Loucy (cell line): ENCODE data around the gene CCDC201.

Source experiments
- H2AFZ ChIP-seq: fragments of 200-600 bp; sonication (generic); 2 replicates; pipeline ENCODE4 v1.6.0; 2016; ENCODE audit warnings: antibody characterized with exemption, mild to moderate bottlenecking, low read length, moderate library complexity
- H3F3A ChIP-seq: fragments of 200-600 bp; 2 replicates; pipeline ENCODE4 v1.6.0; 2016; ENCODE audit warnings: antibody characterized with exemption, low read depth, mild to moderate bottlenecking
- H3K27me3 ChIP-seq: fragments of 200-600 bp; sonication (generic); 2 replicates; pipeline ENCODE4 v1.6.1; 2014; ENCODE audit warnings: low read length, mild to moderate bottlenecking; ENCODE audit not compliant: insufficient read depth, poor library complexity, severe bottlenecking
- H3K36me3 ChIP-seq: fragments of 200-600 bp; sonication (generic); 2 replicates; pipeline ENCODE4 v1.6.1; 2016; ENCODE audit warnings: low read length; ENCODE audit not compliant: insufficient read depth
- H3K4me1 ChIP-seq: fragments of 200-600 bp; sonication (generic); 2 replicates; pipeline ENCODE4 v1.5.1; 2014; ENCODE audit warnings: low read length, mild to moderate bottlenecking; ENCODE audit not compliant: insufficient read depth, poor library complexity, severe bottlenecking
- H3K4me2 ChIP-seq: fragments of 200-600 bp; sonication (generic); 2 replicates; pipeline ENCODE4 v1.6.0; 2014; ENCODE audit warnings: antibody characterized with exemption, low read length, low read depth, mild to moderate bottlenecking; ENCODE audit not compliant: poor library complexity, severe bottlenecking
- H3K4me3 ChIP-seq: fragments of 200-600 bp; sonication (generic); 2 replicates; pipeline ENCODE4 v1.5.1; 2014; ENCODE audit warnings: low read length, mild to moderate bottlenecking, mixed read lengths; ENCODE audit not compliant: poor library complexity, severe bottlenecking
- H3K79me2 ChIP-seq: fragments of 200-600 bp; sonication (generic); 2 replicates; pipeline ENCODE4 v1.6.1; 2014; ENCODE audit warnings: low read length; ENCODE audit not compliant: insufficient read depth
- H3K9ac ChIP-seq: fragments of 200-600 bp; sonication (generic); 2 replicates; pipeline ENCODE4 v1.6.0; 2014; ENCODE audit warnings: mild to moderate bottlenecking, low read depth, low read length, moderate library complexity; ENCODE audit not compliant: poor library complexity, severe bottlenecking
- H3K9me2 ChIP-seq: fragments of 200-600 bp; sonication (generic); replicated peaks from 2 replicates; pipeline ENCODE4 v1.6.1; 2016; ENCODE audit warnings: low read depth, low read length, mixed read lengths
- H3K9me3 ChIP-seq: fragments of 200-600 bp; sonication (generic); 2 replicates; pipeline ENCODE4 v1.6.1; 2014; ENCODE audit warnings: mild to moderate bottlenecking, antibody characterized with exemption, low read length, low read depth; ENCODE audit not compliant: insufficient read depth
- H4K20me1 ChIP-seq: fragments of 200-600 bp; sonication (generic); 2 replicates; pipeline ENCODE4 v1.6.0; 2014; ENCODE audit warnings: antibody characterized with exemption, low read length, mild to moderate bottlenecking; ENCODE audit not compliant: insufficient read depth, poor library complexity, severe bottlenecking
- CTCF ChIP-seq: fragments of 200-600 bp; sonication (generic); conservative IDR thresholded peaks from 2 replicates; pipeline ENCODE4 v1.5.1; 2014; ENCODE audit warnings: mild to moderate bottlenecking, antibody characterized with exemption, low read length
- EZH2phosphoT487 ChIP-seq: fragments of 200-600 bp; IDR thresholded peaks from 2 replicates; pipeline ENCODE4 v1.6.1; 2018; ENCODE audit warnings: antibody characterized with exemption, mild to moderate bottlenecking, moderate library complexity, borderline replicate concordance

Gene CCDC201

GRCh38 chr7:45915606-45916005 is 42.7 kb upstream of the CCDC201 start:
- Histone ChIP-seq H3K27me3 (no peaks in the 10 kb centered on the region), H3K9ac (no peak overlapping the region), H3K4me2 (no peak overlapping the region), H3F3A (no peaks in the 10 kb centered on the region), H3K9me2 (no peaks in the 10 kb centered on the region), H3K4me1 (no peaks in the 10 kb centered on the region), H2AFZ (no peak overlapping the region), H3K4me3 (no peak overlapping the region), H4K20me1 (no peaks in the 10 kb centered on the region), H3K79me2 (no peaks in the 10 kb centered on the region), H3K36me3 (no peaks in the 10 kb centered on the region), H3K9me3 (no peaks in the 10 kb centered on the region)
- TF ChIP-seq CTCF (no peak), EZH2phosphoT487 (no peak)

GRCh38 chr7:45914911-45915310 is 42.0 kb upstream of the CCDC201 start:
- H3K36me3 ChIP-seq: no peaks in the 10 kb centered on the region
- H4K20me1 ChIP-seq: no peaks in the 10 kb centered on the region
- H3K9me3 ChIP-seq: no peaks in the 10 kb centered on the region
- H3K79me2 ChIP-seq: no peaks in the 10 kb centered on the region
- H3K27me3 ChIP-seq: no peaks in the 10 kb centered on the region
- H3K4me2 ChIP-seq: no peak overlapping the region
- no peaks in the 10 kb centered on the region for H3F3A ChIP-seq
- TF ChIP-seq CTCF (no peak), EZH2phosphoT487 (no peak)
- H3K9ac ChIP-seq: no peak overlapping the region
- no peaks in the 10 kb centered on the region for H3K4me1 ChIP-seq
- no peak overlapping the region for H3K4me3 ChIP-seq
- H3K9me2 ChIP-seq: no peaks in the 10 kb centered on the region
- no peak overlapping the region; the same call in 1 of the 2 replicates for H2AFZ ChIP-seq

- Histone ChIP-seq H3K36me3 (no peaks in the 10 kb centered on the region), H4K20me1 (no peaks in the 10 kb centered on the region), H3F3A (no peaks in the 10 kb centered on the region), H3K4me2 (no peak overlapping the region), H3K4me1 (no peaks in the 10 kb centered on the region), H3K79me2 (no peaks in the 10 kb centered on the region), H2AFZ (no peak overlapping the region), H3K9me3 (no peaks in the 10 kb centered on the region), H3K4me3 (no peak overlapping the region), H3K9ac (no peak overlapping the region), H3K9me2 (no peaks in the 10 kb centered on the region), H3K27me3 (no peaks in the 10 kb centered on the region)
- TF ChIP-seq EZH2phosphoT487 (no peak), CTCF (no peak)
Measured at GRCh38 chr7:45912972-45913371, 40.1 kb upstream of the CCDC201 start.
